NCI-H187 treated with DMSO at 0.1 percent for 48 hours (cell line): ENCODE results near the gene GJB1.
"Not testable (repeated sequence)": the region's sequence is repeated elsewhere in the genome, so short reads cannot be mapped to it uniquely, and the experiment has no call there.

ENCODE experiments used
- DNase-seq: peaks from one replicate; lab custom pipeline; 2025; lab: John Stamatoyannopoulos, UW

Gene GJB1

DNA sequence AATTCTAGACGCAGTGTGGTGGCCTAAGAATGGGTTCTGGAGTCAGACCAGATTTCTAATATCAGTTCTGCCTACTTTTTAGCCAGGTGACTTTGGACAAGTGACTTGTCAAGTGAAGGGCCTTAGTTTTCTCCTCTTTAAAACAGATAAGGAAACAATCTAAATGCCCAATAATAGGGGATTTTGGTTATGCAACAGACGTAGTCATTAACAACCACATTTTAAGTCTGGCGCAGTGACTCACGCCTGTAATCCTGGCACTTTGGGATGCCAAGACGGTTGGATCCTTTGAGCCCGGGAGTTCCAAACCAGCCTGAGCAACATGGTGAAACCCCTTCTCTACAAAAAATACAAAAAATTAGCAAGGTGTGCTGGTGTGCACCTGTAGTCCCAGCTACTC, 33.0 kb downstream of the GJB1 start:
- no peak for DNase-seq

DNA sequence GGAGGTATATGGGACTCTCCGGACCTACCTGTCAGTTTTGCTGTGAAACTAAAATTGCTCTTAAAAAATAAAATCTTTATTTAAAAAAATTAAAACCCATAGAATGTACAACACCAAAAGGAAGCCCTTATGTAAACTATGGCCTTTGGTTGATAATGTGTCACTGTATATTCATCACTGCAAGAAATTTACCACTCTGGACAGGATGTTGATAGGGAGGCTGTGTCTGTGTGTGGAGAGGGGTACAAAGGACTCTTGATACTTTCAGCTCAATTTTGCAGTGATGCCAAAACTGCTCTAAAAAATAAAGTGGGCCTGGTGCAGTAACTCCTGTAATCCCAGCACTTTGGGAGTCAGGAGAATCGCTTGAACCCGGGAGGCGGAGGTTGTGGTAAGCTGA, 33.8 kb downstream of the GJB1 start:
- no peak for DNase-seq

GRCh38 chrX:71268624-71269023, 45.6 kb downstream of the GJB1 start:
- not testable (repeated sequence) for DNase-seq

GRCh38 chrX:71269801-71270395, 46.9 kb downstream of the GJB1 start:
- DNase-seq, result no peak

- not testable (repeated sequence) for DNase-seq
These were observed 49.3 kb downstream of the GJB1 start for GRCh38 chrX:71272313-71272712.
